ENCODE data around the gene ODAD4. TPM values are rescaled to one million over a fixed set of nuclear protein-coding genes. Genes with fewer than 3 reads are reported as not detected.
"Not testable (repeated sequence)": the region's sequence is repeated elsewhere in the genome, so short reads cannot be mapped to it uniquely, and the experiment has no call there.

The ODAD4 gene
- total RNA-seq, 1 donor from 2014 or later, result 0.75 TPM

DNA sequence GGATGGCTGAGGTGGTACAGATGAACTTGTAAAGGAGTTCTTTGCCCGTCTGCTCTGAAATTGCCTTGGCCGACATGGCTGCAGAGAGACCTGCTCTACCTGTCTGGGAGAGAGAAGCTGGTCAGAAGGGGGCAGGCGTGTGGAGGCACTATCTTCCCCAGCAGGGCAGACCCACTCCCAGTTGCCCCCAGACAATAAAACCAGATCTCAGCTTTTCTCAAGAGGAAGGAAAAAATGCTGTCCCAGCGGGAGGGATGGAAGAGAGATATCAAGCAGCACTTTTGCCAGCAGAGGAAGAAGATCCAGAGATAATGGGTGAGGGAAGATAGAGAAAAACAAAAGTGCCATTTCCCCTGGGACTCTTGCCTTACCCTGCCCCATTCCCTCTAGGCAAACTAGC lies 16.6 kb upstream of the ODAD4 start:
- no peak for DNase-seq (ENCODE audit: low spot score)

DNA sequence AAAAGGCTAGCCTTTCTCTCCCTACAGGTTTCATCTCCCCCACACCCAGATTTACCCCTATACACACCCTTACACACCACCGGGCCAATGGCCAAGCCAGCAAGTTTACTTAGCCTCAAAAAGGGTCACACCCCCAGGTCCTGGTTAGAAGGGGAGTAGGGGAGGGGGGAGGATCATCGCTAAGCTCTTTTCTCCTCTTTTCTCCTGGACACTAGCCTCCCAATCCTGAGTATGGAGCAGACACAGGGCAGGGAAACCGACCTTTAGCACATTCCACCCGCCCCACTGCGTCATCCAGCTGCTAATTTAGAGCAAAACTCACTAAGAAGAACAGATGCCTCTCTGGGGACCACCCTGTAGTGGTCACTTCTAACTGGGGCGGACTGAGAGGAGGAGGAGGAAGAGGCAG lies 16.1 kb upstream of the ODAD4 start:
- no peak for DNase-seq (ENCODE audit: low spot score)

DNA sequence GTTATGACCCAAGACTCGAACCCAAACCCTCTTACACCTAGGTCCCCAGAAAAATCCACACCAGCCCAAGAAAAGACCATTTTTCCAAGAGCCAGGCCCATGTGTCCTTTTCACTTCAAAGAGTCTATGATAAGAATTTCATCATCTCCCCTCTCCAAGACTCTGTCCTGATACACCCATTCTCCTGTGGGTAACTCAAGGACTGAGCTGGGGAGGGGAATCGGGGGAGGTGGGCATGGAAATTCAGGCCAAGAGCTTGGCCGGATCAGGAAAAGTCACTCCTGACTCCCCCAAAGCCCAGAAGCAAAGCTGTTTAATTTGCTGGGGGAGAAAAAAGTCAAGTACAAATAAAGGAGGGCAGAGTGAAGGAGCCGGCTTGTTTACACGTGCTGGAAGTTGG lies 15.4 kb upstream of the ODAD4 start:
- DNase-seq (ENCODE audit: low spot score), result no peak

DNA sequence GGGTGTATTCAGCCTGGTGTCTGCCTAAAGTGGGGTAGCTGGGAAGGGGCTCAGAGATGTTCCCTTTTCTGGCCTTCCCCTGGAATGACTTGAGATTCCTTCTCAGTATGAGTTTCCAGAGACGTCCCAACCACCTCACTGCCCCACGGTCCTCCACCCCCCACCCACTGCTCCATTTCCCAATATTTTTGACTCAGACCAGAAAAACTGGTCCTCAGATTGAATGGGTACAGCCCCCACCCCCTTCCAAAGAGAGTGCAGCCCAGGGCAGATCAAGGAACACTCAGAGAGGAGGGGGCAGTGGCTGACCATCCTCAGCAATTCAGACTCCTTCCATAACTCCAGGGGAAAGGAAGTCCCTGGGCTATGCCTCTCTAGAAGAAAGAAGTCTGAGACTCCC lies 14.9 kb upstream of the ODAD4 start:
- DNase-seq (ENCODE audit: low spot score), result no peak

DNA sequence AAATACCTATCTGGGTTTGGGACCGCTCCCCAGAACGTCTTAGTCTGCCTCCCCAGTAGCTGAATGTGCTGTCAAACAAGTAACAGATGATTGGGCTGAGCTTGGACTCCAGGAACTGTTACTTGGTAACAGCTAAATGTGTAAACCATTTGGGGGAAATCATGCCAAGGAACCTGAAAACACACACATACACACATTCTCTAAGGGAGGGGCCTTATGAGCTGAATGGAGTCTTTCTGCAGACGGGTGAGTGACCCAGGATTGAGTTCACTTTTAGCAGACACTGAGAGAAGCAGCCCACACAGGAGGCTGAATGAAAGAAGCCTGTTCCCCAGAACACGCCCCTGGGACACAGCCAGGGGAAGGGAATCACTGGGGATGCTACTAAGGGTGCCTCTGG lies 13.2 kb upstream of the ODAD4 start:
- DNase-seq (ENCODE audit: low spot score), result no peak

DNA sequence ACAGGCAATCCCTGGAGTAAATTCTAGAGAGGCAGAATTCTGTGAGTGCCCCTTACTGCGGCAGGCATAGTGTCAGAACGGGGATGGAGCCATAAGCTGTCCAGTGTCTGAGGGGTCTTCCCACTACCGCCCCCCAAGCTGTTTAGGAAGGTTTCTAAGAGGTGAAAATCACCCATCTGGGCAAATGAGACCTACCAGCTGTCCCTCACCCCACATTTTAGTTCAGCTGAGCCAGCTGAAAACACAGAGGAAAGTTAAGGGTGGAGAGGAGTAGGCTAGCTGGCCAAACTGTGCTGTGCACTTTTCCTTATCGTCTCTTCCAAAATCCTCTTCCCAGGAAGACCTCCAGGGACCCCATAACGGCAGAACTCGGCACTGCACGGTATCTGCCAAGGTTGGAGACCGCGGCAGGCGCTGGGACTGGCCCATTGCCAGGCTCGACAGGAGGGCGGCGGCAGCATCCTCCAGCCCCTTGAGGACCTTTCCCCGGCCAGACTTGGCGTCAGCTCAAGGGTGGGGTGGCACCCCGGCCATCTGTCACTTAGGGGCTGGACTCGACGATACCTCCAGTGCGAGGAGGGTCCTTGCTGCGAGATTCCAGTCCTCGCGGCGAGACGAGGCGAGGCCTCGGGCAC lies 12.6 kb upstream of the ODAD4 start:
- peak; percentile 56 for DNase-seq (ENCODE audit: low spot score)

DNA sequence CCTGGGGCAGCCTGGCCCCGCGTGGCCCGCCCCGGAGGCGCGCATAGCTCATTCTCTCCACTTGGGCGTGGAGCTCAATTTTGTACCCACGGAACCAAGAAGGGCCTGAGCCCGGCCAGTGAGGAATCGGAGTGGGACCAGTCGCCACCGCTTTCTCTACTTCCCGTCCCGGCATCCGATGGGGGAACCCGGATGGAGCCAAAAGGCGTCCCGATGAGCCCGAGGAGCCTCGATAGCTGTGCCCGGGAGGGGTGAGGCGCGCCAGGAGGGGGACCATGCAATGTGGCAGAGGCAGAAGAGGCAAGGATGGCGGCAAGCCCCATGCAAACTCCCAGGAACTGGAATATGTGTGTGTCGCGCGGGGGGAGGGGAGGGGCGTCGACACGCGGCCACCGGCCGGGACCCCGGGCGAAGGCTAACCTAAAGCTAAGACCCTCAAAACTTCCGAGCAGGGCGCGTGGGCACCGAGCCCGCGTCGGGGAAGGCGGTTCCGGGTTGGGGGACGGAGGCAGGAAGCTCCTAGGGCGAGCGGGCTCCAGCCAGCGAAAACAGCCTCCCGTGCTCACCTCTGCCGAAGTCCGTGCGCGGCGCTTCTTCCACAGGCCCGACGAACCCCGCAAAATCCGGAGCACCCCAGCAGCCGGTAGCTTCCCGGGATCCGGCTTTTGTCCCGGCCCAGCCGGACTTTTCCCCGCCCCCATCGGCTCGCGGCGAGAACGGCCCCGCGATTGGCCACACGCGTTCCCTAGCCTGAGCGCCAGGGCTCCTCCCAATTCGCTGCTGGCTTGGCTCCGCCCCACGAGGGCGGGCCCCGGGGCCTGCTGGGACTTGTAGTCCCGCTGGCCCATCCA lies 11.9 kb upstream of the ODAD4 start, which contains the start of gene ACLY:
Gene ACLY, minus strand, starts transcription at position 638 of the 851 bp plus-strand sequence. CDS start 5,078 bp downstream, outside the sequence.
- peak; percentile 97 for DNase-seq (ENCODE audit: low spot score)

DNA sequence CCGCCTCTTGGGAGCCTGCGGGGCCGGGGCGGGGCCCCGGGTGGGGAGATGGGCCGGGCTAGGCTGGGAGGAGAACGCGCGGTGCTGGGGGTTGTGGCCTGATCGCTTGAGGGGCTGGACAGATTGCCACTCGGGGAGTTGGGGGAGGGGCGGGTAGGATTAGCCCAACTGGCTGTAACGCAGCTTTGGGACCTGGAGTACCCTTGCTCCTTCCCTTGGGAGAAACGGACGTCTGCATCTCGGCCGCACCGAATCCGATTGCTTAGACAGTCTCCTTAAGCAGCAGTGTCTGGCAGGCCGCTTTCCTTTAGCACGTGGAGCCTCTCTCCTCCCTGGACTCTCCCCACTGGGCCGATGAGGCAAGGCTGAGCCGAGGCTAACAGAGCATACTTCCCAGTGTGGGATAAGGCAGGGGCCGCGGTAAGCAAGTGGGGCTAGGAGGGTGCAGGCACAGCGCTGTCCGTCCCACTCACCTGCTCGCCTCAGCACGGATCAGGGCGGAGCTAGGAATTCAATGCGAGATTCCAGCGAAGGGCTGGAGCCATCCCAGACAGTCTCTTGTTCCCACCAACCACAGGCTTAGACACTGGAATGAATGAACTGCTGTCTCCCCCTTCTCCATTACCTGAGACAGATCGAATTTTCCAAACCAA lies 11.1 kb upstream of the ODAD4 start:
- no peak for DNase-seq (ENCODE audit: low spot score)

DNA sequence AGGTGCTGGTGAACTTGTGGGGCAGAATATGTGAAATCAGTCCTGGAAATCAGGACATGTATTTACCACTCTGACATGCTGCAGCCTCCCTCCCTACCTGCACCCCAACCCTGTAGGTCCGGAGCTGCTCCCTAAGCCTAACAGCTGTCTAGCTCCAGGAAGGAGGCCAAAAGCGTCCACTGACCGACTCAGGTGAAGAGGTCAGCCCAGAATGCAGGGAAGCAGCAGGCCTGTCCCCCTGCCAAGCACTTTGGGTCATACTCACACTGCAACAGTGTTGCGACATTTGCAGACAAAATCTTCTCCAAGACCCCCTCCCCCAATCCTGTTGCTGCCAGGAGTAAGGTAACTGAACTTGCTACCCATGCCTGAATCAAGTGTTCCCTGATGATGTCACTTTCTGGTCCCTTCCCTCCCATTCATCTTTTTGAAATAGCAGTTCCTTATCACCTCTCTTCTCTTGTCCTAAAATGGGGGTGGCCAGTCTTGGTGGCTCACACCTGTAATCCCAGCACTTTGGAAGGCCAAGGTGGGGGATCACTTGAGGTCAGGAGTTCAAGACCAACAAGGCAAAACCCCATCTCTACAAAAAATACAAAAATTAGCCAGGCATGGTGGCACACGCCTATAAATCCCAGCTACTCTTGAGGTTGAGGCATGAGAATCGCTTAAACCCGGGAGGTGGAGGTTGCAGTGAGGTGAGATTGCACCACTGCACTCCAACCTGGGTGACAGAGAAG lies 10.4 kb upstream of the ODAD4 start:
- no peak for DNase-seq (ENCODE audit: low spot score)

DNA sequence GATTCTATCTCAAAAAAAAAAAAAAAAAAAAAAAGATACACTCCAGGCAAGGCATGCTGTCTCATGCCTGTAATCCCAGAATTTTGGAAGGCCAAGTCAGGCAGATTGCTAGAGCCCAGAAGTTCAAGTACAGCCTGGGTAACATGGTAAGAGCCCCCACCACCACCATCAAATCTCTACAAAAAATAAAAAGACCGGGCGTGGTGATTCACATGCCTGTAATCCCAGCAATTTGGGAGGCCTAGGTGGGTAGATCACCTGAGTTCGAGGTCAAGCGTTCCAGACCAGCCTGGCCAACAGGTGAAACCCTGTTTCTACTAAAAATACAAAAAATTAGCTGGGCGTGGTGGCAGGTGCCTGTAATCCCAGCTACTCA lies 9.8 kb upstream of the ODAD4 start:
- DNase-seq (ENCODE audit: low spot score), result no peak

DNA sequence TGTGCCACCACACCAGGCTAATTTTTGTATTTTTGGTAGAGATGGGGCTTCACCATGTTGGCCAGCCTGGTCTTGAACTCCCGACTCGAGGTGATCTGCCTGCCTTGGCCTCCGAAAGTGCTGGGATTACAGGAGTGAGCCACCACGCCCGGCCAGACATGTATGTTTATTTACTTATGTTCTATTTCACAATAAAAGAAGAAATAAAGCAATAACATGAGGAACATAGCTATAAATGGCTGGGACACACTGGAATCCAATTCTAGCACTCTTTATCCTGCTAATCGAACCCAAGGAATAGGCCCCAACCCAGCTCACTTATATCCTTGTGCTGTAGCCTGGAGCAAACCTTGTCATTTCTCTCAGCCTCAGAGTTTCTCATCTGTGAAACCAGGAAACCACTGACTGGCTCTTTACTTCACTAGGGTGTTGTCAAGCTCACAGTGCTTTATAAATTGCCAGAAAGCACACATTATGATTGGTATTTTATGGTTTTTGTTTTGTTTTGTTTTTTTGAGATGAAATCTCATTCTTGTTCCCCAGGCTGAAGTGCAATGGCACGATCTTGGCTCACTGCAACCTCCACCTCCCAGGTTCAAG lies 4.3 kb upstream of the ODAD4 start:
- DNase-seq (ENCODE audit: low spot score), result no peak

DNA sequence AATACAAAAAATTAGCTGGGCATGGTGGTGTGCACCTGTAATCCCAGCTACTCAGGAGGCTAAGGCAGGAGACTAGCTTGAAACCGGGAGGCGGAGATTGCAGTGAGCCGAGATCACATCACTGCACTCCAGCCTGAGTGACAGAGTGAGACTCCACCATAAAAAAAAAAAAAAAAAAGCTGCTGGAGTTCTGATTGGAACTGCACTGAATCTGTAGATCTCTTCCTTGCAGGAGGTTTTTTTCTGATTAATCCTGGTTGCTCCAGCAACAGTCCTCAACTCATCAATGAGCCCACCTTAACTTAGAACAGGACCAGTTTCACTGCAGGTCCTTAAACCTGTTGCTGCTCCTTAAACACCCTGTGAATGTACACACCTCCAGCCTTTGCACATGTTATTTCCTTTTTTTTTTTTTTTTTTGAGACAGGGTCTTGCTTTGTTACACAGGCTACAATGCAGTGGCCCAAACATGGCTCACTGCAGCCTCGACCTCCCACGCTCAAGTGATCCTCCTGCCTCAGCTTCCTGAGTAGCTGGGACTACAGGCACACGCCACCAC lies 1.6 kb upstream of the ODAD4 start:
- no peak for DNase-seq (ENCODE audit: low spot score)

DNA sequence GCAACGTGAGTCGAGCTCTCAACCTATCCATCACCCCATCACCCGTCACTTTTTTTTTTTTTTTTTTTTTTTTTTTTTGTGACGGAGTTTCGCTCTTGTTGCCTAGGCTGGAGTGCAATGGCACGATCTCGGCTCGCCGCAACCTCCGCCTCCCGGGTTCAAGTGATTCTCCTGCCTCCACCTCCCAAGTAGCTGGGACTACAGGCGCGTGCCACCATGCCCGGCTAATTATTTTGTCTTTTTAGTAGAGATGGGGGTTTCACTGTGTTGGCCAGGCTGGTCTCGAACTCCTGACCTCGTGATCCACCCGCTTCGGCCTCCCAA lies 378 bp downstream of the ODAD4 start:
- not testable (repeated sequence) for DNase-seq (ENCODE audit: low spot score)

DNA sequence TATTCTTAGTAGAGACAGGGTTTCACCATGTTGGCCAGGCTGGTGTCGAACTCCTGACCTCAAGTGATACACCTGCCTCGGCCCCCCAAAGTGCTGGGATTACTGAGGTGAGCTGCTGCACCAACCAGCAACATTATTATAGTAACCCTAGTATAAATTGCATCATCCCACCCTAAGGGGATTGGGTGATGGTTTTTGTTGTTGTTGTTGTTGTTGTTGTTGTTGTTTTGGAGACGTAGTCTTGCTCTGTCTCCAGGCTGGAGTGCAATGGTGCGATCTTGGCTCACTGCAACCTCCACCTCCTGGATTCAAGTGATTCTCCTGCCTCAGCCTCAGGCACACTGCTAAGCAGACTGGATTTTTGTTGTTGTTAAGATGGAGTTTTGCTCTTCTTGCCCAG lies 1.3 kb downstream of the ODAD4 start:
- not testable (repeated sequence) for DNase-seq (ENCODE audit: low spot score)

DNA sequence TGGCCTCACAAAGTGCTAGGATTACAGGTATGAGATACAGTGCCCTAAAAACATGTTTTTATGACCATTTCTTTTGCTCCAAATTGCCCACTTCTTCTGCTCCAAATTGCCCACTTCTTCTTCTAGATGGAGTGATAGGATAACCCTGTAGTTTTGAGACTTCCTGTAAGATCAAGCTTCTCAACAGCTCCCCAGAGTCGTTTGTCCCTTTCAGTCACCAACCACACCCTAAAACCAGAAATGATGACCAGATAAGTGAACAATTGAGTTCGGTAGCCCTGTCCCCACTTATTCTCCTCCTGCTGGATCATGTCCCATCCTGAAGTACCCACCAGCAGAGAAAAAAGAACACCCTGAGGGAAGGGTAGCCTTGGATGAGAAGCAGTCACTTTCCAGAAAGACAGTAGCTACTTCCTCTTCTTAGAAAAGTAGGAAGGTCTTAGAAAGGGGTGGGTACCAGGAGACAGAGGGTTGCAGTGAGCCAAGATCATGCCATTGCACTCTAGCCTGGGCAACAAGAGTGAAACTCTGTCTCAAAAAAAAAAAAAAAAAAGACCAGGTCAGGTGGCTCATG lies 2.5 kb downstream of the ODAD4 start:
- no peak for DNase-seq (ENCODE audit: low spot score)

DNA sequence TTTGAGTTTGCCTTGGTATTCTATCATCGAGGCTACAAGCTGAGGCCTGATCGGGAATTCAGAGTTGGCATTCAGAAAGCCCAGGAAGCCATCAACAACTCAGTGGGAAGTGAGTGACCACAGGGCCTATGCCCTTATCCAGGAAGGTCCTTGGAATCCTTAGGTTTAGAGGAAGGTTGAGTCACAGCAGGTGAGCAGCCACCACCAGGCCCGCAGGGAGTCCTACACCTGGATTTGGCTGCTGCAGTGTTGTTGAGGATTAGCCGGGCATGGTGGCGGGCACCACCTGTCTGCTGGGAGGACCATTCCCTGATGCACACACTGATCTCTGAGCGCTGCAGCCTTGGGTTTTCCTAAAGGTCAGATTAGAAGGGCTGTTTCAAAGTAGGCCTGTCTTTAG lies 5.2 kb downstream of the ODAD4 start:
- no peak for DNase-seq (ENCODE audit: low spot score)

DNA sequence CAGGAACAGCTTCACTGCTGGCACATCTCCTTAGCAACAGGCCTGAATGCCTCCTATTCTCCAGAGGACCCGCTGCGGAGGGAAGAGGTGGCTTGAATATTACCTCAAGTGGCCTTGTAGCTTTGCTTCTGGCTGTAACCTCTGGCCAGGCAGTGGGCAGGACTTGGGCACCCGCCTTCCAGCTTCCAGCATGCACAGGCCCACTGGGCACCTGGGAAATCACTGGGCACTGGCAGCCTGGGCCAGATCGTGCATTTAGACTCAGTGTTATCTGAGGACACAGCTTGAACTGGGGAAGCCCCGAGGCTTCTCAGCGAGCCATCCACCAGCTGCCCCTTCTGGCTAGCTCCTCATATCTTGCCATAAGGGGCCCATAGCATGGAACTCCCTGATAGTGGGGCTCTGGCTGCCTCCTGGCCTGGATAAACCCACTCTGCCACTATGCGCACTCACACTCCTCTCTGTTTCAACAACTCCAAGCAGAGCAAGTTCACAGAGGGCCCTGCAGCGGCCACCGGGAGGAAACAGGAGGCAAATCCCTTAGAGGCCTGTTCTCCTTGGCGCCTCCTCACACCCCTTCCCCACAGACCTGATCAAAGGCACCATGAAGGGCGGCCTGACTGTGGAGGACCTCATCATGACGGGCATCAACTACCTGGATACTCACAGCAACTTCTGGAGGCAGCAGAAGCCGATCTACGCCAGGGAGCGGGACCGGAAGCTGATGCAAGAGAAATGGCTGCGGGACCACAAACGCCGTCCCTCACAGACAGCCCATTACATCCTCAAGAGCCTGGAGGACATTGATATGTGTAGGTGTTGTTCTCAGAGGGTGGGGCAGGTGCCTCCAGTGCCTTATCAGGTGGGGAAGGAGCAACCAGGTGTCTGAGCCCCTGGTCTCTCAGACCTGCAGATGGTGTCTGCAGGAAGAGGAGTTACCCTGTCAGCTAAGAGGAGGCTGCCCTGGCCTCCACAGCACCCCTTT lies 7.8 kb downstream of the ODAD4 start:
- DNase-seq (ENCODE audit: low spot score), result no peak

DNA sequence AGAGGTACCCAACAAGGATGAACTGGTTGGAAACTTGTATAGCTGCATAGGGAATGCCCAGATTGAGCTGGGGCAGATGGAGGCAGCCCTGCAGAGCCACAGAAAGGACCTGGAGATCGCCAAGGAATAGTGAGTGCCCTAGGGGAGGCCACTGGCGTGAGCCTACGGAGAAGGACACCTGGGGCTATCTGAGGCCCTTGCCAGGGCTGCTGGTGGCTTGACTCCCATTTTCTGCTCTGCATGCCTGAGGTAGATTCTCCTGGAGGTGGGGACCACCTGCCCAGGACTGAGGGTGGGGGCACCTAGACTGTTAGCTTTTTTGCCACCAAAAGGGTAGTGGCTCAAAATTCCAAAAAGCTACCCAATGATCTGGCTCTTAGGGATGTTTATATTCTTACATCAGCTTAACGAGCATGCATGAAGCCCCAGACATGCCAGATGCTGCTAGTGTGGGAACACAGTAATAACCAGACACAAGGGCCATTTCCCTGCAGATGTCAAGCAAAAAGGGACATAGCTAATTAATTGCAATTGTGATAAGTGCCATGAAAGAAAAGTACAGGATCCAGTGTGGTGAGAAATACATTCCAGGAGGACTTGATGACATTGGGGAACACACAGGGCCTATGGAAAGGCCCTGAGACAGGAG lies 8.8 kb downstream of the ODAD4 start:
- DNase-seq (ENCODE audit: low spot score), result no peak

DNA sequence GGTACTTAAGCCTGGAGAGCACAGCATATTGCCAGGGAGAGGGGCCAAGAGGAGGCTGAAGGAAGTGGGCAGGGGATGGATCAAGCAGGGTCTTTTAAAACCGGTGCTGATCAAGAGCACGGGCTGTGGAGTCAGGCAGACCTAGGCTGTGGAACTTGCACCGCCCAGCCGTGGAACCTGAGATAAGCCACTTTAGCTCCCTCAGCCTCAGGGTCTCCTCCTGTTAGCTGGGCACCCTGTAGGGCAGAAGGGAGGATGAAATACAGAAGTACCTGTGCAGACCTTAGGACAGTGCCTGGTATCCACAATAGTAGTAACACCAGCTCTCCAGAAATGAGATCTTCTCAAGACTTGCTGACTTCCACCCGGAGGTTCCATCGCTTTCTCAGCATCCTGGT lies 9.3 kb downstream of the ODAD4 start:
- DNase-seq (ENCODE audit: low spot score), result no peak

All from ureter (tissue), 1 donor.